Measurements from ENCODE around the gene PTPRN2.

The PTPRN2 gene

DNA sequence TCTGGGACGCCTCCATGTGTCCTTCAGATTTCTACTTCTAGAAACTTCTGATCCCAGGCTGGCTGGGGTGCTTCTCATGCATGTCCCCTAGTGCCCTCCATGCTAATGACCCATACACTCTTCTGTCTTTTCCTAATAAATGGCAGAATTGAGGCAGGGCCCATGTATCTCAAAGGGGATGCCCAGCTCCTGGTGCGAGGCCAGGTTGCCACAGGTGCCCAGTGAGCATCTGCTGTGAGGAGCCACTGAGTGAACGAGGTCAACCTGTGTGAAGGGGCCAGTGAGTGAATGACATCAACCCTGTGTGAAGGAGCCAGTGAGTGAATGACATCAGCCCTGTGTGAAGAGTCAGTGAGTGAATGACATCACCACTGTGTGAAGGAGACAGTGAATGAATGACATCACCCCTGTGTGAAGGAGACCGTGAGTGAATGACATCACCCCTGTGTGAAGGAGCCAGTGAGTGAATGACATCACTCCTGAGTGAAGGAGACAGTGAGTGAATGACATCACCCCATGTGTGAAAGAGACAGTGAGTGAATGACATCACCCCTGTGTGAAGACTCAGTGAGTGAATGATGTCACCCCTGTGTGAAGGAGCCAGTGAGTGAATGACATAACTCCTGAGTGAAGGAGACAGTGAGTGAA, 478.9 kb downstream of the PTPRN2 start:
- Mint-ChIP-seq H3K9me3 (peaks cover 8% of the 10 kb centered on the region), H3K36me3 (ENCODE audit: low read depth) (no peaks in the 10 kb centered on the region), H3K27me3 (ENCODE audit: low read depth, poor library complexity) (peaks cover 6% of the 10 kb centered on the region), H3K27ac (no peak overlapping the region), H3K4me3 (no peak overlapping the region), H3K4me1 (peaks cover 12% of the 10 kb centered on the region)
- no peak for DNase-seq
- TF ChIP-seq, protein P1, sequence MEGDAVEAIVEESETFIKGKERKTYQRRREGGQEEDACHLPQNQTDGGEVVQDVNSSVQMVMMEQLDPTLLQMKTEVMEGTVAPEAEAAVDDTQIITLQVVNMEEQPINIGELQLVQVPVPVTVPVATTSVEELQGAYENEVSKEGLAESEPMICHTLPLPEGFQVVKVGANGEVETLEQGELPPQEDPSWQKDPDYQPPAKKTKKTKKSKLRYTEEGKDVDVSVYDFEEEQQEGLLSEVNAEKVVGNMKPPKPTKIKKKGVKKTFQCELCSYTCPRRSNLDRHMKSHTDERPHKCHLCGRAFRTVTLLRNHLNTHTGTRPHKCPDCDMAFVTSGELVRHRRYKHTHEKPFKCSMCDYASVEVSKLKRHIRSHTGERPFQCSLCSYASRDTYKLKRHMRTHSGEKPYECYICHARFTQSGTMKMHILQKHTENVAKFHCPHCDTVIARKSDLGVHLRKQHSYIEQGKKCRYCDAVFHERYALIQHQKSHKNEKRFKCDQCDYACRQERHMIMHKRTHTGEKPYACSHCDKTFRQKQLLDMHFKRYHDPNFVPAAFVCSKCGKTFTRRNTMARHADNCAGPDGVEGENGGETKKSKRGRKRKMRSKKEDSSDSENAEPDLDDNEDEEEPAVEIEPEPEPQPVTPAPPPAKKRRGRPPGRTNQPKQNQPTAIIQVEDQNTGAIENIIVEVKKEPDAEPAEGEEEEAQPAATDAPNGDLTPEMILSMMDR (IDR thresholded peaks at IDR 0.05), result no peak

DNA sequence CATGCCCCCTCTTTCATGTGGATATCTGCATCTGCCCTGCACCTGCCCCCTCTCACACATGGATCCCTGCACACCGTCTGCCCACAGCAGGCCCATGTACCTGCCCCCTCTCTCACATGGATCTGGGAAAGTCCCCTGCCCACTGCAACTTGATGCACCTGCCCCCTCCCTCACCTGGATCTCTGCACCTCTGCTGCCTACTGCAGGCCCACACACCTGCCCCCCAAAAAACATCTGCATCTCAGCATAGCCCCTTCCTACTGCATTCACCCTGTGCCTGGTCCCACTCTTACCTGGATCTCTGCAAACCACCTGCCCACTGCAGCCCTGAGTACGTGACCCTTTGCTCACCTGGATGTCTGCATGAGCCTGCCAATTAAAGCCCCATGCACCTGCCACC, 479.8 kb downstream of the PTPRN2 start:
- Mint-ChIP-seq H3K27me3 (ENCODE audit: low read depth, poor library complexity) (peaks cover 6% of the 10 kb centered on the region), H3K27ac (no peak overlapping the region), H3K4me3 (no peak overlapping the region), H3K36me3 (ENCODE audit: low read depth) (no peaks in the 10 kb centered on the region), H3K9me3 (peaks cover 8% of the 10 kb centered on the region), H3K4me1 (peaks cover 12% of the 10 kb centered on the region)
- no peak for DNase-seq
- TF ChIP-seq, protein P1 (IDR thresholded peaks at IDR 0.05), result no peak

DNA sequence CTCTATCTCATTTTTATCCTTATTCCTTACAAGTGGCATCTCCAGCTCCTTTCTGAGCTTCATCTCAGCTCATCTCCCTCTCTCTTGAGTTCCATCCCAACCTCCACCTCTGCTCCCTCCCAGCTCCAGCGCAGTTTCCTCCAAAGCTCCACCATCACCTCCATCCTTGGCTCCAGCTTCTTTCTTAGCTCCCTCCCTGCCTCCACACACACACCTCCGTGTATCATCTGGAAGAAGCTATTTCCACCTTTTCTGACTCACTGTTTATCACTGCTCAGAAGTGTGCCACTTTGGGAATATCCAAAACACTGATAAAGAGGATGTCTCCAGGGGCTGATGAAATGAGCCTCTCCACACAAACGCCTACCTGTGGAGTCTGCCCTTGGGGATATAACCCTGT, 481.4 kb downstream of the PTPRN2 start:
- H3K4me3 Mint-ChIP-seq, result no peak overlapping the region
- TF ChIP-seq, protein P1 (IDR thresholded peaks at IDR 0.05), result no peak
- peaks cover 6% of the 10 kb centered on the region for H3K4me1 Mint-ChIP-seq
- H3K36me3 Mint-ChIP-seq (ENCODE audit: low read depth), result no peaks in the 10 kb centered on the region
- DNase-seq, result no peak
- H3K27me3 Mint-ChIP-seq (ENCODE audit: low read depth, poor library complexity), result peaks cover 2% of the 10 kb centered on the region
- H3K9me3 Mint-ChIP-seq, result peaks cover 12% of the 10 kb centered on the region
- no peak overlapping the region for H3K27ac Mint-ChIP-seq

DNA sequence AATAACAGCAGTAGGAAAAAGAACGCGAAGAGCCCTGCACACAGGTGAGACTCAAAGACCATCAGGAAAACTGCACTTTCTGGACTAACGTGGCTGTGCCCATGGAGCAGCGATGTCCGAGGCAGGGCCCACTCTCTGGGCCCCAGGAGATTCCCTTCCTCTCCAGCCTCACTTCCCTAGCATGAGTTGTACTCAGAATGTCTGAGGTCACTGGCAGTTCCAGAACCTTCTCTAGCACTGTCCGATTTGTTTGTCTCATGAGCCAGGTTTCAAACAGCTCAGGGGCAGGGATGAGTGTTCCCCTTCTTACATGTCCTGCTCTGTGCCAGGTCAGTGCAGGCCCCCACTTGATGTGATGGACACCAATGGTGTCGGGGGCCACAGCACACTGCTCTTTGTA, 484.2 kb downstream of the PTPRN2 start:
- H3K27me3 Mint-ChIP-seq (ENCODE audit: low read depth, poor library complexity), result peaks cover 4% of the 10 kb centered on the region
- H3K27ac Mint-ChIP-seq, result no peak overlapping the region
- H3K36me3 Mint-ChIP-seq (ENCODE audit: low read depth), result no peaks in the 10 kb centered on the region

DNA sequence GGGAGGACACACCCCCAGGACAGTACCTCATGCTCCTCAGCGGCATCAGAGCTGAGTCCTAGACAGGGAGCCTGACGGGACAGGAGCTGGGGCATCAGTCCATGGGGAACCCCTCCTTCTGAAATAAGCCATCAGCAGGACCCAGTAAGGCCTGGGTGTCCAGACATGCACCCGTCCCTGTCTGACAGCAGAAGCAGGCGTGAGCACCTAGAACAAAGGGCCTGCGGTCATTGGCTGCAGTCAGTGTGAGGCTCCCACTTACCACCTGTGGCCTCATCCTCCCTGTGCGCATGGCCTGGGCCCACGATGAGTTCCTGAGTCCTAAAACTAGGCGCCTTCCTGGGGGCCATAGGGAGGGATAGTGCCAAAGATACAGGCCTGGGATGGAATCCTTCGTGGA, 484.7 kb downstream of the PTPRN2 start:
- no peaks in the 10 kb centered on the region for H3K36me3 Mint-ChIP-seq (ENCODE audit: low read depth)
- no peak for DNase-seq
- H3K9me3 Mint-ChIP-seq, result peaks cover 25% of the 10 kb centered on the region

More for the DNA sequence above, 484.2 kb downstream of the PTPRN2 start:
- Mint-ChIP-seq H3K4me1 (peaks cover 3% of the 10 kb centered on the region), H3K4me3 (no peak overlapping the region), H3K9me3 (peaks cover 27% of the 10 kb centered on the region)
- DNase-seq, result no peak
- TF ChIP-seq, protein P1 (IDR thresholded peaks at IDR 0.05), result no peak

More for the DNA sequence above, 484.7 kb downstream of the PTPRN2 start:
- H3K4me1 Mint-ChIP-seq, result peaks cover 4% of the 10 kb centered on the region
- TF ChIP-seq, protein P1 (IDR thresholded peaks at IDR 0.05), result no peak
- H3K27ac Mint-ChIP-seq, result no peak overlapping the region
- H3K4me3 Mint-ChIP-seq, result no peak overlapping the region
- H3K27me3 Mint-ChIP-seq (ENCODE audit: low read depth, poor library complexity), result peaks cover 4% of the 10 kb centered on the region

Data from nephron progenitor cell (in vitro differentiated cells).